Neuronal stem cell (in vitro differentiated cells): Measurements from ENCODE around the gene DRD2.

Experiments used
- DNase-seq: peaks from one replicate; pipeline ENCODE4 v3.0.0-alpha.2; 2013; ENCODE audit warnings: low spot score
- H2AFZ ChIP-seq: one replicate; pipeline ENCODE4 v1.6.1; 2013; ENCODE audit warnings: mild to moderate bottlenecking, low read length, inconsistent platforms
- H2AK5ac ChIP-seq: 2 replicates; pipeline ENCODE4 v1.6.1; 2013; ENCODE audit warnings: low read depth, mild to moderate bottlenecking, inconsistent platforms, low read length, moderate library complexity, mixed read lengths
- H2BK120ac ChIP-seq: 2 replicates; pipeline ENCODE4 v1.6.1; 2013; ENCODE audit warnings: low read depth, mild to moderate bottlenecking, inconsistent platforms, low read length, moderate library complexity, mixed read lengths
- H2BK12ac ChIP-seq: one replicate; pipeline ENCODE4 v1.6.1; 2013; ENCODE audit warnings: low read length, inconsistent platforms
- H2BK15ac ChIP-seq: 2 replicates; pipeline ENCODE4 v1.6.1; 2013; ENCODE audit warnings: mild to moderate bottlenecking, low read length, inconsistent platforms, mixed read lengths
- H2BK5ac ChIP-seq: one replicate; pipeline ENCODE4 v1.6.1; 2013; ENCODE audit warnings: inconsistent platforms, mild to moderate bottlenecking, low read length, moderate library complexity
- H3K14ac ChIP-seq: one replicate; pipeline ENCODE4 v1.6.1; 2013; ENCODE audit warnings: low read length, inconsistent platforms
- H3K18ac ChIP-seq: 2 replicates; pipeline ENCODE4 v1.6.1; 2013; ENCODE audit warnings: low read length, inconsistent platforms
- H3K23ac ChIP-seq: 2 replicates; pipeline ENCODE4 v1.6.1; 2013; ENCODE audit warnings: low read depth, mild to moderate bottlenecking, mixed read lengths, low read length, inconsistent platforms; ENCODE audit not compliant: poor library complexity
- H3K27ac ChIP-seq: replicated peaks from 3 replicates; pipeline ENCODE4 v1.5.1; 2013; ENCODE audit warnings: low read length, inconsistent platforms
- H3K27me3 ChIP-seq, 3 experiments: 2 replicates each; pipeline ENCODE4 v1.6.1; 2013; ENCODE audit warnings: low read length in 3 of 3, mild to moderate bottlenecking in 2 of 3, inconsistent platforms in 1 of 3, low read depth in 1 of 3, mixed read lengths in 1 of 3, moderate library complexity in 1 of 3; ENCODE audit not compliant: control insufficient read depth in 3 of 3, insufficient read depth in 3 of 3
- H3K36me3 ChIP-seq, 2 donors: replicated peaks in 1 of 2; 2 replicates each; pipeline ENCODE4 v1.6.1; 2013; ENCODE audit warnings: low read length in 2 of 2; ENCODE audit not compliant: control insufficient read depth in 2 of 2, insufficient read depth in 2 of 2
- H3K4ac ChIP-seq: 2 replicates; pipeline ENCODE4 v1.6.1; 2013; ENCODE audit warnings: inconsistent platforms, mild to moderate bottlenecking, low read length, moderate library complexity
- H3K4me1 ChIP-seq, 2 donors: 1 replicate in 1 of 2; 2 replicates in 1 of 2; pipeline ENCODE4 v1.6.1; 2013; ENCODE audit warnings: low read length in 2 of 2, low read depth in 1 of 2; ENCODE audit not compliant: control insufficient read depth in 2 of 2, insufficient read depth in 1 of 2
- H3K4me2 ChIP-seq: one replicate; pipeline ENCODE4 v1.6.1; 2013; ENCODE audit warnings: mild to moderate bottlenecking, low read length, inconsistent platforms; ENCODE audit not compliant: insufficient read depth, poor library complexity, severe bottlenecking
- H3K4me3 ChIP-seq, 2 donors: 2 replicates each; pipeline ENCODE4 v1.5.1; 2013; ENCODE audit warnings: low read length in 2 of 2, mild to moderate bottlenecking in 2 of 2, inconsistent platforms in 1 of 2, moderate library complexity in 1 of 2
- H3K79me1 ChIP-seq: one replicate; pipeline ENCODE4 v1.6.1; 2013; ENCODE audit warnings: low read depth, mild to moderate bottlenecking, inconsistent platforms, low read length, moderate library complexity
- H3K9ac ChIP-seq: one replicate; pipeline ENCODE4 v1.6.1; 2013; ENCODE audit warnings: mild to moderate bottlenecking, low read depth, low read length, inconsistent platforms; ENCODE audit not compliant: poor library complexity
- H3K9me3 ChIP-seq, 2 donors: replicated peaks in 1 of 2; 2 replicates each; pipeline versions ENCODE3 to v1.6.1; 2013; ENCODE audit warnings: low read length in 2 of 2, mild to moderate bottlenecking in 2 of 2, inconsistent platforms in 1 of 2, low read depth in 1 of 2, mixed read lengths in 1 of 2, moderate library complexity in 1 of 2; ENCODE audit not compliant: control insufficient read depth in 2 of 2, insufficient read depth in 1 of 2
- H4K8ac ChIP-seq: one replicate; pipeline ENCODE4 v1.6.1; 2013; ENCODE audit warnings: low read depth, mild to moderate bottlenecking, inconsistent platforms, low read length, moderate library complexity
- H4K91ac ChIP-seq: one replicate; pipeline ENCODE4 v1.6.1; 2013; ENCODE audit warnings: low read length, low read depth, mild to moderate bottlenecking, inconsistent platforms; ENCODE audit not compliant: poor library complexity
- WGBS, 2 donors: extraction: QIAGEN DNeasy Blood & Tissue Kit; methylation state at CpG; one replicate each; pipeline ENCODE4 v1.1.7; 2013; ENCODE audit warnings: missing lambda C conversion rate in 2 of 2, mixed read lengths in 1 of 2; ENCODE audit not compliant: insufficient read length in 2 of 2, insufficient replicate concordance in 1 of 2; ENCODE audit errors: extremely low coverage in 2 of 2; 5-methylcytosine and 5-hydroxymethylcytosine counted together

Gene DRD2

DNA sequence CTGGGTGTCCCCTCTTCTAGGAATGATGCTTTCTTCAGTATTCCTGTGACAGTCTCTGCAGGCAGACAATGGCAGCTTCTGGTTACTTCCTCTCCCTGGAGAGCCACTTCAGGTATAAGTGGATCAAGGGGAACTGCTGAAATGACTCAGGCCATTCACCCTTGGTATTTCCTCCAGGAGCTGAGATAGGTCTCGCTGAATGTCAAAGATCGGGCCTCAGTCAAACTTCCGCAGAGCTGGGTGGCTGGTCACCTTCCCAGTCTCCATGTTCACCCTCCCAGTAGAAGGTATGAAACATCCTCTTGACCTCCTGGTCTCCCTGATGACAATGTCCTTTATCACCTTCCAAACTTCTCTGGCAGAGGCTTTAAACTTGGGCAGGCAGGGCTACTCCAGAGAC, 89.4 kb downstream of the DRD2 start:
- no peak overlapping the region for H3K4me3 ChIP-seq
- no peak for DNase-seq
- no peak overlapping the region for H3K14ac ChIP-seq
- no peak overlapping the region for H4K8ac ChIP-seq
- no CpG with 5 or more reads among the region's 3 CpGs for WGBS, 2 donors
- no peak overlapping the region for H2BK12ac ChIP-seq
- no peak overlapping the region for H3K27ac ChIP-seq
- no peak overlapping the region for H3K4me2 ChIP-seq
- no peak overlapping the region for H3K4ac ChIP-seq
- H3K9me3 ChIP-seq = no peaks in the 10 kb centered on the region
- no peaks in the 10 kb centered on the region for H3K36me3 ChIP-seq
- H2BK5ac ChIP-seq = no peak overlapping the region
- H3K23ac ChIP-seq = no peak overlapping the region
- no peak overlapping the region for H4K91ac ChIP-seq
- H3K79me1 ChIP-seq = no peaks in the 10 kb centered on the region
- peaks cover 0 to 7% of the 10 kb centered on the region in 2 donors for H3K4me1 ChIP-seq
- H3K27me3 ChIP-seq = peaks cover 0 to 37% (median 0%) of the 10 kb centered on the region in 3 experiments
- H2AFZ ChIP-seq = no peak overlapping the region
- no peak overlapping the region for H3K18ac ChIP-seq
- no peak overlapping the region for H3K9ac ChIP-seq
- H2BK15ac ChIP-seq = no peak overlapping the region
- H2BK120ac ChIP-seq = no peak overlapping the region
- H2AK5ac ChIP-seq = no peak overlapping the region

DNA sequence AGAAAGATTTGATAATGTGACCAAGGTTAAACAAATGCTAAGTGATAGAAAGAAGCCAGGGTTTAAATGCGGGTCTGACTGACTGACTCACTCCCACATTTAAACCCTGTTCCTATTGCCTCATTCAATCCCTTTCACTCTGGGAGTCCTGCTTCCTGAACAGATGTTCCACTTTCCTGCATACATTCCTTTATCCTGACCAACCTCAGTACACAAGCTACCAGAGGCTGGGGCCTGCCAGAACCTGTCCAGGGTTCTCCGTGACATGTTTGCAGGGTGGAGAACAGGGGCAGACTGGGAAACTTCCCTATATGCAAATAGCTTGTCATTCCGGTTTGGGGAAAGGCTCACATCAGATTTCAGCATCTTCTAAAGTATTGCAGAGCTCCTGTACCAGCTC, 90.6 kb downstream of the DRD2 start:
- Histone ChIP-seq H3K27me3 (peaks cover 0 to 37% (median 0%) of the 10 kb centered on the region in 3 experiments), H3K4me2 (no peak overlapping the region), H3K79me1 (no peaks in the 10 kb centered on the region), H3K4ac (no peak overlapping the region), H3K4me1 (peaks cover 0 to 7% of the 10 kb centered on the region in 2 donors), H2AK5ac (no peak overlapping the region), H2BK120ac (no peak overlapping the region), H2AFZ (no peak overlapping the region), H2BK15ac (no peak overlapping the region), H3K4me3 (no peak overlapping the region), H3K18ac (no peak overlapping the region), H4K8ac (no peak overlapping the region), H3K36me3 (no peaks in the 10 kb centered on the region), H4K91ac (no peak overlapping the region), H3K14ac (no peak overlapping the region), H3K27ac (no peak overlapping the region), H3K9me3 (no peaks in the 10 kb centered on the region), H3K23ac (no peak overlapping the region), H2BK12ac (no peak overlapping the region), H2BK5ac (no peak overlapping the region), H3K9ac (no peak overlapping the region)
- WGBS, 2 donors = no CpG with 5 or more reads among the region's 3 CpGs
- no peak for DNase-seq

DNA sequence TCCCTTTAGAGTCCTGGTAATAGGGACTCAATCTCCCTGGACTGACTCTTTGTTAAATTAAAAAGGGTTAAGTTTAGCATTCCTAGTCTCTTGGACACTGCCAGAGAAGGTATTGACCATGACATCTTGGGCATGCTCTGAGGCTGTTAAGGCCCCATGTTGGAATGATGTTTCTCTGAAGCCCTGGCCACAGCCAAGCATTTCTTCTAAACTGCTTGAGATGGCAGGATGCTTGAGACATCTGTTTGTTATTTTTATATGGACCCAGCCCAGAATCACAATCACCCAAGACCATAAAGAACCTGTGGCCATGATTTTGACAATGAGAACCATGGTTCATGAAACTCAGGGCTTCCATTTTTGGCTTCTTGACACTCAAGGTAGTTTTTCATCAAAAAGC, 93.1 kb downstream of the DRD2 start:
- Histone ChIP-seq H2AK5ac (no peak overlapping the region), H4K8ac (no peak overlapping the region), H2BK12ac (no peak overlapping the region), H3K27ac (no peak overlapping the region), H3K14ac (no peak overlapping the region), H3K23ac (no peak overlapping the region), H4K91ac (no peak overlapping the region), H3K4me1 (peaks cover 0 to 3% of the 10 kb centered on the region in 2 donors), H2BK5ac (no peak overlapping the region), H2BK120ac (no peak overlapping the region), H3K9me3 (no peaks in the 10 kb centered on the region), H2AFZ (no peak overlapping the region), H3K18ac (no peak overlapping the region), H3K79me1 (no peaks in the 10 kb centered on the region), H2BK15ac (no peak overlapping the region), H3K4ac (no peak overlapping the region), H3K9ac (no peak overlapping the region), H3K4me2 (no peak overlapping the region), H3K27me3 (peaks cover 0 to 15% (median 0%) of the 10 kb centered on the region in 3 experiments), H3K36me3 (no peaks in the 10 kb centered on the region), H3K4me3 (no peak overlapping the region)
- DNase-seq = no peak

DNA sequence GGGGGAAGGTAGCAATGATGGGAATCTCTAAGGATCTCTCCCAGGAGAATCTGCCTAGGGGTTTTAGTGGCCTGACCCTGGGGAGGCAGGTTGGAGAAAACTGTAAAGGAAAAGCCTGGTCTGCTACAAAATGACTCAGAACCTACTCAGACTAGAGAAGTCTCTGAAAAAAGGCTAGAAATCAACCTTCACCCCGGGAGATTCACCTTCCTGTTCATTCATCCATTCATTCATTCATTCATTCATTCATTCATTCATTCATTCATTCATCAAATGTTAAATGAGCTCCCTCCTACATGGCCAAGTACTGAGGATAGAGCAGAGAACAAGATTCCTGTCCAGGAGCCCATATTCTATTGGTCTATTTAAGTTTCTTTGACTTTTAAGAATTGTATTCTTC, 96.5 kb downstream of the DRD2 start:
- Histone ChIP-seq H3K9ac (no peak overlapping the region), H3K14ac (no peak overlapping the region), H3K79me1 (no peaks in the 10 kb centered on the region), H2BK12ac (no peak overlapping the region), H3K4me2 (no peak overlapping the region), H4K8ac (no peak overlapping the region), H3K23ac (no peak overlapping the region), H3K27ac (no peak overlapping the region), H2AK5ac (no peak overlapping the region), H2BK5ac (no peak overlapping the region), H3K4me1 (no peaks in the 10 kb centered on the region), H3K9me3 (no peaks in the 10 kb centered on the region), H3K4ac (no peak overlapping the region), H4K91ac (no peak overlapping the region), H2BK15ac (no peak overlapping the region), H3K27me3 (peaks cover 0 to 3% (median 0%) of the 10 kb centered on the region in 3 experiments), H3K36me3 (no peaks in the 10 kb centered on the region), H3K4me3 (no peak overlapping the region), H2AFZ (no peak overlapping the region), H2BK120ac (no peak overlapping the region), H3K18ac (no peak overlapping the region)
- no peak for DNase-seq
- WGBS, 2 donors = no CpG with 5 or more reads among the region's 1 CpG
